Neural cell (in vitro differentiated cells): ENCODE data around the gene CCDC15. TPM values are rescaled to one million over a fixed set of nuclear protein-coding genes. Genes with fewer than 3 reads are reported as not detected.

Source experiments
- H2AFZ ChIP-seq: fragments of 200-600, 300-800 bp; sonication (generic), shearing (Covaris generic); 2 replicates; pipeline ENCODE4 v1.6.0; 2014; ENCODE audit warnings: low read depth, mild to moderate bottlenecking, antibody characterized with exemption, low read length, moderate library complexity
- H3F3A ChIP-seq: fragments of 200-600 bp; shearing (Covaris generic); 2 replicates; pipeline ENCODE4 v1.6.1; 2016; ENCODE audit warnings: mild to moderate bottlenecking, moderate library complexity, mixed read lengths, antibody characterized with exemption, low read length; ENCODE audit not compliant: insufficient read depth, poor library complexity, severe bottlenecking
- H3K27ac ChIP-seq: fragments of 200-600, 300-800 bp; sonication (generic), shearing (Covaris generic); 2 replicates; pipeline ENCODE4 v1.5.1; 2014; ENCODE audit warnings: mild to moderate bottlenecking, low read length, moderate library complexity
- H3K27me3 ChIP-seq: fragments of 300-800, 200-600 bp; sonication (generic), shearing (Covaris generic); 2 replicates; pipeline ENCODE4 v1.6.0; 2014; ENCODE audit warnings: mild to moderate bottlenecking, low read depth, low read length, moderate library complexity; ENCODE audit not compliant: insufficient read depth
- H3K36me3 ChIP-seq: fragments of 300-800, 200-600 bp; sonication (generic), shearing (Covaris generic); 2 replicates; pipeline ENCODE4 v1.5.1; 2014; ENCODE audit warnings: mild to moderate bottlenecking, antibody characterized with exemption, low read length, moderate library complexity; ENCODE audit not compliant: insufficient read depth
- H3K4me2 ChIP-seq: fragments of 300-800, 200-600 bp; sonication (generic), shearing (Covaris generic); 2 replicates; pipeline ENCODE4 v1.6.0; 2014; ENCODE audit warnings: mild to moderate bottlenecking, low read length
- H3K4me3 ChIP-seq: fragments of 300-800, 200-600 bp; sonication (generic), shearing (Covaris generic); 2 replicates; pipeline ENCODE4 v1.5.1; 2014; ENCODE audit warnings: mild to moderate bottlenecking, low read length, moderate library complexity
- H3K79me2 ChIP-seq: fragments of 200-600 bp; shearing (Covaris generic); replicated peaks from 2 replicates; pipeline ENCODE4 v1.6.0; 2014; ENCODE audit warnings: mild to moderate bottlenecking, low read length, moderate library complexity; ENCODE audit not compliant: insufficient read depth
- H3K9ac ChIP-seq: fragments of 300-800, 200-600 bp; sonication (generic), shearing (Covaris generic); 2 replicates; pipeline ENCODE4 v1.6.1; 2016; ENCODE audit warnings: mild to moderate bottlenecking, low read length, mixed read lengths
- H3K9me2 ChIP-seq: fragments of 200-600 bp; shearing (Covaris generic); 2 replicates; pipeline ENCODE4 v1.6.1; 2016; ENCODE audit warnings: mild to moderate bottlenecking, low read length, mixed read lengths; ENCODE audit not compliant: insufficient read depth
- H3K9me3 ChIP-seq: fragments of 200-600, 300-800 bp; sonication (generic), shearing (Covaris generic); 2 replicates; pipeline ENCODE4 v1.6.1; 2016; ENCODE audit warnings: mild to moderate bottlenecking, mixed run types, low read length, moderate library complexity, mixed read lengths
- H4K20me1 ChIP-seq: fragments of 200-600 bp; shearing (Covaris generic); 2 replicates; pipeline ENCODE4 v1.6.1; 2016; ENCODE audit warnings: mild to moderate bottlenecking, mixed run types; ENCODE audit not compliant: insufficient read depth
- CTCF ChIP-seq: fragments of 450-650 bp; IDR thresholded peaks from 2 replicates; pipeline ENCODE4 v1.5.1; 2014; ENCODE audit warnings: antibody characterized with exemption, mild to moderate bottlenecking, moderate library complexity; ENCODE audit not compliant: poor library complexity, severe bottlenecking
- EP300 ChIP-seq: fragments of 450-650 bp; conservative IDR thresholded peaks from 2 replicates; pipeline ENCODE4 v1.6.1; 2014; ENCODE audit warnings: antibody characterized with exemption, mild to moderate bottlenecking, moderate library complexity; ENCODE audit not compliant: poor library complexity, severe bottlenecking
- EZH2 ChIP-seq: fragments of 200-600, 300-800 bp; shearing (Covaris generic), sonication (generic); IDR thresholded peaks from 2 replicates; pipeline ENCODE4 v1.6.1; 2014; ENCODE audit warnings: antibody characterized with exemption, low read length, borderline replicate concordance, mild to moderate bottlenecking; ENCODE audit not compliant: insufficient read depth, poor library complexity, severe bottlenecking
- MXI1 ChIP-seq: fragments of 450-650 bp; conservative IDR thresholded peaks from 2 replicates; pipeline ENCODE4 v1.6.1; 2014; ENCODE audit warnings: antibody characterized with exemption, mild to moderate bottlenecking; ENCODE audit not compliant: poor library complexity, severe bottlenecking
- POLR2AphosphoS5 ChIP-seq: IDR thresholded peaks from 2 replicates; pipeline ENCODE4 v1.6.1; 2012
- RAD21 ChIP-seq: fragments of 450-650 bp; conservative IDR thresholded peaks from 2 replicates; pipeline ENCODE4 v1.6.1; 2014; ENCODE audit warnings: antibody characterized with exemption, mild to moderate bottlenecking, moderate library complexity
- REST ChIP-seq: IDR thresholded peaks from 2 replicates; pipeline ENCODE4 v1.6.1; 2012; ENCODE audit warnings: borderline replicate concordance
- SMC3 ChIP-seq: fragments of 450-650 bp; conservative IDR thresholded peaks from 2 replicates; pipeline ENCODE4 v1.6.1; 2014; ENCODE audit warnings: antibody characterized with exemption, mild to moderate bottlenecking, moderate library complexity; ENCODE audit not compliant: poor library complexity
- TAF1 ChIP-seq: IDR thresholded peaks from 2 replicates; pipeline ENCODE4 v1.6.1; 2012; ENCODE audit warnings: low read depth
- polyA plus RNA-seq: library from polyadenylated mRNA; depleted of rRNA; stranded (reverse); fragments of >200 nt; gene quantifications from 2 replicates; pipeline ENCODE4 v1.2.3, GENCODE V29; 2014

The CCDC15 gene
- polyA plus RNA-seq, 1 donor from 2014 or later = 2.5 TPM

GRCh38 chr11:124945826-124946225 lies 8.2 kb upstream of the CCDC15 start:
- no peak overlapping the region for H2AFZ ChIP-seq
- H3K4me3 ChIP-seq = no peak overlapping the region
- H3K27ac ChIP-seq = no peak overlapping the region
- H3K9me2 ChIP-seq = no peaks in the 10 kb centered on the region
- TF ChIP-seq REST = no peak
- no peak for TF ChIP-seq MXI1
- no peak for TF ChIP-seq EP300
- no peak for TF ChIP-seq POLR2AphosphoS5
- TF ChIP-seq SMC3 = no peak
- no peak for TF ChIP-seq TAF1
- TF ChIP-seq RAD21 = no peak
- TF ChIP-seq EZH2 = no peak
- TF ChIP-seq CTCF = no peak
- no peaks in the 10 kb centered on the region for H3K9me3 ChIP-seq
- no peak overlapping the region for H3K4me2 ChIP-seq
- H3K27me3 ChIP-seq = no peaks in the 10 kb centered on the region
- H3K9ac ChIP-seq = no peak overlapping the region
- no peaks in the 10 kb centered on the region for H3K36me3 ChIP-seq
- H3F3A ChIP-seq = no peaks in the 10 kb centered on the region
- H4K20me1 ChIP-seq = no peaks in the 10 kb centered on the region
- no peaks in the 10 kb centered on the region for H3K79me2 ChIP-seq

- H3K9me3 ChIP-seq = no peaks in the 10 kb centered on the region
- no peaks in the 10 kb centered on the region for H4K20me1 ChIP-seq
- H3K4me2 ChIP-seq = no peak overlapping the region
- no peak overlapping the region for H2AFZ ChIP-seq
- no peaks in the 10 kb centered on the region for H3K79me2 ChIP-seq
- no peaks in the 10 kb centered on the region for H3K9me2 ChIP-seq
- H3K27ac ChIP-seq = no peak overlapping the region
- H3K27me3 ChIP-seq = no peaks in the 10 kb centered on the region
- no peak for TF ChIP-seq REST
- no peak for TF ChIP-seq POLR2AphosphoS5
- no peak for TF ChIP-seq MXI1
- no peak for TF ChIP-seq EZH2
- no peak for TF ChIP-seq TAF1
- no peak for TF ChIP-seq CTCF
- TF ChIP-seq RAD21 = no peak
- no peak for TF ChIP-seq EP300
- no peak for TF ChIP-seq SMC3
- no peaks in the 10 kb centered on the region for H3F3A ChIP-seq
- no peaks in the 10 kb centered on the region for H3K36me3 ChIP-seq
- no peak overlapping the region for H3K4me3 ChIP-seq
- H3K9ac ChIP-seq = no peak overlapping the region
These were observed 7.3 kb upstream of the CCDC15 start for GRCh38 chr11:124946735-124947141.
